GM21390 (cell line): ENCODE results near the gene KCNMB2.

Source experiments
- ATAC-seq: cut with Tn5 transposase; IDR thresholded peaks from one replicate; pipeline ENCODE4 v1.9.1; 2021; ENCODE audit not compliant: unreplicated experiment

Gene KCNMB2

DNA sequence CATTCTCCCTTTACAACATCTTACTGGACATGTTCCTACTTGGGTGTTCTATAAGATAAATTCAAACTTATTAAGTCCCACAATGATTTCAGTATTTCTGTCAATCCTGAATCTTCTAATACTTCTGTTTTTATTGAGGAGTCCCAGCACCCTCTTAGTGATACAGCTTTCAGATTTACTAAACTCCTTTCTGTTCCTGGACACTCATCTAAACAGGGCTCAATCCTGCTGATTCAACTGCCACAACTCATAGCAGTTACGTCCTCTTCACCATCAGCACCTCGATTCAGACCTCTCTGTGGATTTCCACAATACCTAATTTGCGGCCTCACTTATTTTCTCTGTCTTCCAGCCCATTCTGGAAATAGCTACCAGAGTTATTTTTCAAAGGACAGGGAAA, 101.6 kb downstream of the KCNMB2 start:
- no peak for ATAC-seq

DNA sequence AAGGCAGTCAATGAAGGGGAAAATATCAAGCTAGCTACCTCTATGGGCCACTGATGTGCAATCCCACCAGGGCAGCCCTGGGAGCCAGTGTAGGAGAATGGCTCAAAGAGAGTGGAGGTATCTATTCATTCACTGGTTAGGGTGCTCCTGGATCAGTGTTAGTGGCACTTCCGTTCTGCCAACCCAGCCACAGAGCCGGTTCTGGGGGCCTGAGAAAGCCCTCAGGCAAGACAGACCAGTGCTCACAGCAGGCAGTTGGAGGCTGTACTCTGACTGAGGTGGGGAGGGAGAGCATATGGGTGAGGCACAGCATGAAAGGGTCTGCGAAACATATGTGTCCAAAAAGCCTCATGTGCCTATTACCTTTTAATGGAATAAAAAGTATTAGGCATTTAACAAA, 109.3 kb downstream of the KCNMB2 start:
- no peak for ATAC-seq

DNA sequence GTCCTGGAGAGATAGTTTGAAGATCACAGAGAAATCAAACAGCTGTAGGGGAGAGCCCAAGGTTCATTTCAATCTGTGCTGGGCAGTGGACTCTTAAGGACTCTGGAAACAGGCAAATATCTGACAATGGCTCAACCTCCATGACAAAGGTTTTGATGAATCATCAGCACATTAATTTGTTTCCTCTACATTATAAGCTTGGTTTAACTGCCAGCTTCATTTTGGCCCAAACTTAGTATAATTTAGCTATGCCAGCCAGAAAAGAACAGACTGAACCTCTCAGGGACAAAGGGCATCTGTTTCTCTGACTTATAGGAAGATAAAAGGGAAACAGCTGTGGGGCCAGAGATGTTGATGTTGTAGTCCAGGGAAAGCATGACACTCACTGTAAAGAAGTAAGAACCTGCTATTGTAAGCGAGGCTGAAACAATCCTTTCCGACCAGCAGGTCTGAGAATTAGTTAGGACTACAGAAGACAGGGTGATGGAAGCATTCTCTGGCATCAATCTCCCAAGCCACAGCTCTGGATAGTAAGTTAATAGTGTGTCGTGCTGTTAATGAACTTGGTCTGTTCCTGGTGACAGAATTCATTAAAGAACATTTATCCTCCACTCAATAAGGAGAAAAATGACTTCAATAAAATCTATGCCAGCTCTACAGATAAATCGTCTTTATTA, 110.1 kb downstream of the KCNMB2 start:
- ATAC-seq, result no peak

DNA sequence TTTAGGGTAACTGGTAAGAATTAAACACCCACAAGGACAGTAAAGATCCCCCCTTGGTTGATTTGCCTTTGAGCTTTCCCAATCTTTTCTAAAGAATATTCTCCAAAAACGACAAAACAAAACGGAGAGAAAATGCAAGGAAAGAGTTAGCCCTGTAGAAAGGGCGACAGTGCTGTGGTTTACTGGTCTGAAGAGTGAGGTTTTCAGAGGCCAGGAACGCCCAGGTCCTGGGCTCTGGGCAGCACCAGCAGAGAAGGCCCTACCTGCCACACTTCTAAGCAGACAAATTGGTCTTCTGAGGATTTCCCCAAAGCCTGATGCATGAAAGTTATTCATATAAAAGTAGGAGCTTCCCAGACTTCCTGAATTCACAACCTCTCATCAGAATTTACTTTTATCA, 119.3 kb downstream of the KCNMB2 start:
- no peak for ATAC-seq

DNA sequence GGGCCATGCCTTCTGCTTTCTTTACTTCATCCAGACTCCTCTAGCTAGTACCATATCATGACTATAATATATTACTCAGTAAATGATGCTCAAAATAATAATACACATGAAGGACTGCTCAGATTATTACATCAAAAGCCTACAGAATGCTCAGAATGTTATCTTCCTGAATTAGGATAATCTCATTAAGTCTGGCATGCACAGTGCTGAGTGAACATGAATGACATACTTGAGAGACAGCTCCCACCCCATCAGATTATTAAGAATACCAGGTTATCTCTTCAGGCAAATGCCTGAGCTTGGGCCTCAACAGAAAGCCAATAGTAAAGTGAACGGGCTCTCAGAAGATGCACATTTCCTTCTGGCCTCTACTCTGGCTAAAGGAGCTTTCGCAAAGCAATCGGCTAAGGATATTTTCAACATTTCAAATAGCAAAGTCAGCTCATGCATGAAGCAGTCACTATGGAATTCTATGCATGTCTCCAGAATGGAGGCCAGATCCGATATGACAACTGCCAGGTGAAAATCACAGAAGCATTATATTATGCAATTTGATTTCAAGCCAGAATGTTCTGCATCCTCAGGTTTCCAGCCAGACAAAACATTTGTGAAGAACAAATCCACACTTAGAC, 122.6 kb downstream of the KCNMB2 start:
- ATAC-seq, result no peak

DNA sequence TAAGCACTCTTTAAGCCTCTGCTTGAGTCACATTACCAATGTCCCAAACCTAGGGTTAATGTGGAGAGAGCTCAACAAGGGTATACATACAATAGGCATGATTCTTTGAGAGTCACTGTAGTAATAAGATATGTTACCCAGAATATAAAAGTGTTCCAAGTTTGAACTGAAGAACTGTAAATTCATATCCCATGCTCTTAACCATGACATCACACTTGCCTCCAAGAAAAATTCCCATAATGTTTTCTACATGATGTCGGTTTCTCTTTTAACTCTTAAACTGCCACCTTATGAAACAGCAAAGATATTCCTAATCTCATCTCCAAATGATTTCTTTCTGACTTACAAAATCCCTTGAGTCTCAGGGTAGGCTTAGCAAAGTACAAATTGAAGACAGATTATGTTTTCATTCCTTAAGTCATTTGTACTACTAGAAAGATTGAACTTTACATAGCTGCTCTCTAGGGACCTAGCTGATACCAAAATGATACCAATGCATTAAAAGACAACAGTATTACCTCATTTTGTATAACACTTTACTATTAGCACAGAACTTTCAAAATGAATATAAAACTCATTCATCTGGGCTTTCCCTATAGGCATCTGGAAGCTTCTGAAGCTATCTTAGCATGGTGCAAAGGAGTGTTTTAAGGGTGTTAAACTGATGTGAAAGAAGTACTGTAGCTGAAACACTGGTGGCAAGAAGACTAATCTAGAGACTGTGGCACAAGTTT, 127.1 kb downstream of the KCNMB2 start:
- ATAC-seq, result peak; percentile 75

DNA sequence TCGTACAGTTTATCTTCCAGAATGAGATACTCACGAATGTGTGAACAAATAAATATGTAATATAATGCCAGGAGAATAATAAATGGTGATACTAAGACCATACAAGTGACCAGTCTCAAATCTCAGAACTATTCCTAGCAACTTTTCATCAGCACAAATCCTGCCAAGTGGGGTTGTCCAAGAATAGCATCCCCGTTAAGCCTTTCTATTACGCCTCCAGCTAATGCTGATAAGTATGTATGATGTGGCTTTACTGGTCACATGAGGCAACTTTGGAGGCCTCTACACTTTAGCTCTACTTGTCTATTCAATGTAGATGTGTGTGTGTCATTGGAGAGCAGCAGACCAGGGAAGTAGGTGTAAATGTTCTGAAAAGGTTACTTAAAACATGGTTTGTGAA, 129.5 kb downstream of the KCNMB2 start:
- no peak for ATAC-seq

DNA sequence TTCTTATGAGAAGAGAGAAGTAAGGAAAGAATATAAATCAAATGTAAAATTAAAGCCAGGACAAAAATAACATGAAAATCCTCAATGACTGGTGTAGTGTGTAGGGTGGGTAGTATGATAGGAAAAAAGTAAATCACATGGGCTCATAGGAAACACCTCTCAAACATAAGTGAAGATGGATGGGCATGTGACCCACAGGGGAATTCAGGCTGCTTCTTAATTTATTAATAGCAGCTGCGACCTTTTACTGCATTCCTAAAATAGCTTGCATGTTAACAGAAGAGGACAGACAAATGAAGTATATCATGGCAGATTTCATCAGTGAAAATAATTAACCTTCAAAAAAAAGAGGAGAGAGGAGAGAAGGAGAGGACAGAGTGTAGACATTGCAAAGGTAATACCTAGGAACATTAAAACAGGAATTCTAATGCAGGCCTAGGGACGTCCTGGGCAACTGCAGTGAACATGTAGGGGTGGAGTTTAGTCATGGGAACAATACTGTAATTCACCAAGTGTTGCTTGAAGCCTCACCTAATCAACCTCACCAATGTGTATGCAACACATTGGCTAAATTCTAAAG, 132.9 kb downstream of the KCNMB2 start:
- ATAC-seq, result no peak

DNA sequence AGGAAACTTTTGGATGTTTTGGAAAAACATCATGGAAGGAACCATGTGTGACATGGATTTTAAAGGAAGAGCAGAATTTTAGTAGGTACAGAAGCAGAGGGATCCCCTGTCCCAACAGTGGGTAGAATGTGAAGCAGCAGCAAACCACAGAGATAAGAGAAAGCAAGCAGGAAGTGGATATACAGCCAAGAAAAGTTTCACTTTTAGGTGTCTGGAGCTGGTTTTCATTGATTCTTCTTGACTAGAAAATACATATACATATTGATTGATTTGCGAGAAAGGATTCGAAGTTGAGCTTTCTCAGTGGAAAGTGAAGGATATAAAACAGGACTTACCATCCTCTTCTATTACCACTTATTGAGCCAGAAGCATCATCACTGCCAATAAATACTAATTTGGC, 133.5 kb downstream of the KCNMB2 start:
- ATAC-seq, result no peak

DNA sequence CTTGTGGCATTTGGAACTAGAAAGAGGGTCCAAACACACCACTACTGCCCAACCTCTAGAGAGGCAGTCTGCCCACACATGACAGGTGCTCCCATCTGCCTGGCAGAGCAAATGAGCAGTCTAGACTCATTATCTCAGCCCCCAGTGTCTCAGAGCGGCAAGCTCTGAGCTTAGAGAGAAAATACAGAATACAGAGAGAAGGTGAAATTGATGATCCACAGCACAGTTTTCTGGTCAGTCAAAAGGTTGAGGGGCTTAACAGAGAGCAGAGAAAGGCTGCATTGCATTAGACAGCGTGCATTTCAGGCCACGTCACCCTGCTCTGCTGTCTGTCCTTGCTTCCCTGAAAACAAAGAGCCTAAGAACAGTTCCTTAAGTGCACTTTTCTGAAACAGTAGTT, 135.1 kb downstream of the KCNMB2 start:
- peak; percentile 18 for ATAC-seq

DNA sequence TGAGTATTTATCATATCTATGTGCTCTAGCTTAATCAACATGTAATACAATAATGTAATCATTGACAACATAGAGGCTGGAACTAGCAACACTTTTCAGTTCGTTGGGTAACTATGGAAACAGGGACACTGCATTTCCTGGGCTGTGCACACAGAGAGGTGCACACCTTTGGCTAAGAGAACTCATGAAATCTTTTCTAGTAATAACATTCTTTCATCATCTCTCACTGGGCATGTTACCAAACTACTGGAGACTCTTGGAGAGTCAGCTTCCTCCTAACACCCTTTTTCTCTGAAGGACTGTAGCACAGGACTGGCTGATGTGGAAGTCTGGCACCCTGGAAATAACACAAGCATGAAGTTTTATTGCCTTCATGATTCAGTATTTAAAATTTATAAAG, 135.6 kb downstream of the KCNMB2 start:
- ATAC-seq, result peak; percentile 66

DNA sequence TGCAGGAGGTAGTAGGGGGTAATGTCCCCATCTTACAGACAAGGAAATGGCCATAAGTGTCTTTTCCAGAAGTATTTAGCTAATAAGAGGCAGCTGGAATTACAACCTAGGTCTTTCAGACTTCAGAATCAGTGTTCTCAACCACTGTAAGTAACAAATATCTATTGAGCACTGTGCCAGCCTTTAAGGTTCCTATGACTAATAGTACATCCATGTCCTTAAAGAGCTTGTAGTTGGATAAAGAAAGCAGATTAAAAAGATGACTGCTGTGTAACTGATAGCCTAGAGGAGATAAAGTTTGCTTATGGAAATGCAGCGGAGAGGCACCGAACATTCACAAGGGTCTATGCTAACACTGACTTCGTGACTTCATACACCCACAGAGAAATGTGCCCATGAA, 136.0 kb downstream of the KCNMB2 start:
- ATAC-seq, result no peak

DNA sequence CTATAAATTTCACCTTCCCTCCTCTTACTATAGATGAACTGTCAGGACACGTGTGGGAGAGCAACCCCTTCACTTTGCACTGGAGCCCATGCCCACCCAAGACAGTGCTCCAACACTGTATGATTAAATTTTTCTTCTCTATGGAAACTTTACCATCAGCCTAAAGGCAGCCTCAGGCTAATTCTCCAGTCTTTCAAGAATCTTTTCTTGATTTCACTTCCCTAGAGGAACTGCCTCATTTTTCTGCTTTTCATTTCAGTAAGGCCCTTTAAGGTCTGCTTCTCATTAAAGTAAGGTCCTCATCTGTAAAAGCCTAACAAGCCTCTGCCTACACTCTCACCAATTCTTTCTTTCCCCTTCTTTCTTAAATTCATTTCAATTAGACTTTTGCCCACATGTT, 137.3 kb downstream of the KCNMB2 start:
- ATAC-seq, result no peak

DNA sequence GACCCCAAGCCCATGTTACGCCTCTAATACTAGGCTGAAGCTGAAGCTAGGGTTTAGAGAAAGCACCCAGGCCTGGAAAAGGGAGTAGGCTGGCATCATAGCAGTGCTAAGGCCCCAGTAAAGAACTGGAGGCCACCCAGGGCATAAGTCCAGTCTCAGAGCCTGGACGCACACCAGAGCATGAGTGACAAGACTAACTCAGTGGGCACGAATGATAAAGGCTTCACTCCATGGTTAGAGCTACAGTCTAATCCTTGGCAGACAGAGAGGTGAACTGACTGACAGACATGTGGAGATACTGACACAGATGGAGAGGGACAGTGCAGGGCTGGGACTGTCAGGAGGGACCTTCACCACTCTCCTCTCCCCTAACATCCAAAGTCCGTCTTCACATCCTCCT, 139.8 kb downstream of the KCNMB2 start:
- no peak for ATAC-seq

DNA sequence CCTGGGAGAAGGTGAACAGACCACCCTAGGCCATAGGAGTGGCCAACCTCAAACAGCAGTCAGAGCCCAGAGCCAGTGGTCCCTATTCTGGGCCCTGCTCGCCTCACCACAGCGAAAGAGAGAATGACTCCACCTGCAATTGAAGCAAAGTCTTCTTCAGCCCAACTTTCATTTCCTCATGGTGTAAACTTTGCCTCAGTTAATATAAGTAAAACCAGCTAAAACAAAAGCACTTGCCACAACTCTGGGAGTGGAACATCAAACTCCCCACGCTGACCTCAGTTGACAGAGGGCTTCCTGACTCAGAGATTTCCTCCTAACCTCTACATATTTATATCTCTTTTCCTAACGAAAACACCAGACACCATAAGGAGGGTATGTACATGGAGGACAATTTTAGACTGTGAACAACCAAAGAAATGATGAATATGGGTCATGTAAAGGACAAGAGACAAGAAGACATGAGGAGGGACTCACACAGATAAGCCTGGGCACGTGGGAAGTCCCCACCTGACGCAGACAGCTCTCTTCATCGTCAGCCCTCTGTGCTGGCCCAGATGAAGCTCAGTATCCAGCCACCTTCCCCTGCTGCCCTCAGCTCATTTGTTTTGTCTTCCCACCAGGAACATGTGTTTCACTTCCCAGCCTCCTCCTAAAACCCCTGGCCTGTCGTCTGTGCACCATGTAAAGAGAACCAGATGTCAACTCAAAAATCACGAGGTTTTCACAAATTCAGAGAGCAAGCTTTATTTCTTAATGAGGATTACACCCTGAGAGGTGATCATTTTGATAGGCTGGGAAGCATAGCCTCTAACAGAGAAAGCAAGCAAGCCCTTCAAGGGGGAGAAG, 140.9 kb downstream of the KCNMB2 start:
- ATAC-seq, result peak; percentile 63

DNA sequence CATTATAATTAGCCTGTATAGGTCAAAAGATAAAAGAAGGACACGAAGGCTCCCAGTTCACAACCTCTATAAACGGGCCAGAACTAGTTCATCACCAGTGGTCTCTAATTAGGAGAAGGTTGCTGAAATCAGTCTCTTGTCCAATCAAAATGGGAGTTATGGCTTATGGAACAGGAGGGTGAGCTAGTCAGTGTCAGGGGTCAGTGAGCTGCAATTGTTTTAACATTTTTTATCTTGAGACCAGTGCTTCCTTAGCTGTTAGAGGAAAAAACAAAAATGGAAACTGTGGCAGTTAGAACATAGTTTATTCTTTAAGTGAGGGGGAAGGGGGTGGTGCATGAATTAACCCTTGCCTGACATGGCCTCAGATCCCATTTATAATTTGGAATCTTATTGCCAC, 141.7 kb downstream of the KCNMB2 start:
- ATAC-seq, result no peak

DNA sequence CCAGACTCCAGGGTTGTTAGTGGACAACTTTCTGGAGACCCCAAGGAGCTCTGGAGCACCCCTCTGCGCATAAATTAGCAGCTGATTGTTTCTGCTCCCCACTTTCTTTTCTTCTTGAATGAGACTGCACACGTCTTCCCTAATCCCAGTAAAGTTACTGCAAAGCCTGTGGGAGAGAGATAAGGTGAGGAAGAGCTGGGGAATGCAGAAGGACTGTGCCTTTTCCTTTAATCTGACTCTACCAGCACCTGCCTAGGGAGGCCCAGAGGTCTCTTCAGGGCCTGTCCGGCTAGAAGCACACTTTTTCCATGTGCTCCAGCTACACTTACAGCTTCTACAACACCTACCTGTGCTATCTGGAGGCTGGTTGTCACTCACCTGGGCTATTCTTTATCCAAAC, 143.8 kb downstream of the KCNMB2 start:
- ATAC-seq, result no peak

DNA sequence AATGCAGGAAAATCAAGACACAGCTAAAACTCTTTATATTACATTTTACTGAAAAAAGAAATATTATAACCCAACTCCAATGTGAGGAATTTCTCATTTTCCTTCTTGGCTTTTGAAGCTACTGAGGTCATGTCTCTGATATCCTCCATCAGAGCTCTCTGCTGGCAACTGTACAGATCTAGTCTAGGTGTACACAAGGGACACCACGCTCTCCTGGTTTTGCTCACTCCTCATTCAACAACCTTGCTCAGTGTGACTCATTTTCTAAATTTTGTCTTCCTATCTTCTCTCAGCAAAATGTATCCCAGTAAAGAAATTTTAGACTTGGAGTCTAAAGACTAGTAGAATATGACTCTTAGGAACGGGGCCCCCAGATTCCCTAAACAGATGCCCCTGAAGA, 144.3 kb downstream of the KCNMB2 start:
- ATAC-seq, result no peak

DNA sequence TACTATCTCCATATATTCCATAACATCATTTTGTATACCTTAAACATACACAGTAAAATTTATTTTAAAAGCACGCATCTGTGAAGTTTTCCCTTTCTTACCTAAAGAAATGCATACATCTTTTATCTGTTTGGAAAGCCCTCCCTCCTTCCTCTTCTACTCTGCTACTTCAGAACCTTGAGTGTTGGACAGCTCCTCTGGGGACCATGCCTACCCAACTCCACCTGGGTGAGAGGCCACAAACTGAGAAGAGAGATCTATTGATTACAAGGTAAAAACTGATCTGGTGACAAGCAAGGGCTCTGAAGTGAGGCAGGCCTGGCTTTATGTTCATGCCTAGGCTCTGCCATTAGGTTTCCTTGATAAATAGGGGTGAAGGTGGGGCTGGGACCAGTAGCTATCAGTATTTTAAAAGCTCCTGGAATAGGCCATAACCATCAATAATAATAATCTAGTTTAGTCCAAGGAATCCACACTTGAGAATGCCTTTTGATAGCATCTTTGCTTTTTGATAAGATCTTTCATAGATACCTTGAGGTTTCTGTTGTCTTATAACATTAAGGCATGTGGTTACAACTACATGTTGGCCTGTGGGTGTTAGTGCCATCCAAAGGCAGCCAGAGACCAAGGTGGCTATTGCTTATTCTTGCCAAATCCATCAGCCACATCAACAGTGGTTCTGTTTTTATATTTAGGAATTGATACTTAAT, 148.8 kb downstream of the KCNMB2 start:
- ATAC-seq, result no peak

DNA sequence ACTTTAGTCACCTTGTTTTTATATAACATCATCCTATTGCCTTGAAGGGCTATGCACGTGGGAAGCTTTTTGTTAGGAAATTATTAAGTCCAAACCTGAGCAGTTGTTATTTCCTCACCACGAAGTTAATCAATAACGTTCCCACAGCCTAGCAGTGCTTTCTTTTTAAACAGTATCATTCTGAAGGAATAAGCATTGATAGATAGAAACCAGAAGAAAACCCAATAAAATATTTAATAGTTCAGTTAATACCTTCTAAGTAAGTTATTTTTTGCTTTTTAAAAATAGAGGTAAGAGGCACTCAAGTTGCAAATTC, 149.3 kb downstream of the KCNMB2 start:
- ATAC-seq, result no peak

DNA sequence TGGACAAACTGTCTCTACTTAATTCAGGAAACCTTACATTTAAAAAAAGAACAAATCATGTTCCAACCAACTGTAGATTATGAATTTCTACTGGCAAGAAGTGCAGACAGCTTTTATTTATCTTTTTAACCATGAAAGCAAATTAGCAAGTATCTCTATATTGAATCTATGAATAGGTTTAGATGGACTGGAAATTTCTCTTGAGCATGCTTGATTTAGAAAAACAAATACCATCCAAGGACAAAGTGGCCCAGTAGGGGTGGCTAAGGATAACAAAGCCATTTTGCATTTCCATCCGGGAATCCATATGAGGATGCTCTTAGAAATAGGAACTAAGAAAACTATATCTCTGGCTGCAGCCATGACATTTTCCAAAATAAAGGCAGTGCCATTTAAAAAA, 150.6 kb downstream of the KCNMB2 start:
- no peak for ATAC-seq
